ENCODE data around the gene DTYMK. TPM values are rescaled to one million over a fixed set of nuclear protein-coding genes. Genes with fewer than 3 reads are reported as not detected.

DTYMK gene
- polyA plus RNA-seq, 1 of the 3 experiments (the other 2 are of a cell fraction): 51.1 TPM

GRCh38 chr2:241640165-241640795, 46.3 kb downstream of the DTYMK start:
- Histone ChIP-seq H2AFZ (ENCODE audit: low read depth) (no peak overlapping the region), H3K27ac (ENCODE audit: low read depth in 2 of 2, low read length in 1 of 2) (no peak overlapping the region), H3K27me3 (ENCODE audit: insufficient read depth) (no peaks in the 10 kb centered on the region), H3K79me2 (ENCODE audit: insufficient read depth) (peaks cover 90% of the 10 kb centered on the region), H3F3A (replicated peaks; ENCODE audit: insufficient read depth) (peaks cover 8% of the 10 kb centered on the region), H3K4me1 (ENCODE audit: control insufficient read depth in 1 of 2, insufficient read depth in 2 of 2, low read depth in 1 of 2, low read length in 1 of 2) (peaks cover 3 to 19% of the 10 kb centered on the region in 2 experiments; a peak in 3 of 4 replicates), H4K20me1 (ENCODE audit: insufficient read depth) (peaks cover 64% of the 10 kb centered on the region), H3K9ac (no peak overlapping the region), H3K9me3 (no peaks in the 10 kb centered on the region), H3K4me2 (no peak overlapping the region), H3K9me2 (no peaks in the 10 kb centered on the region), H3K4me3 (ENCODE audit: low read depth in 2 of 2, low read length in 1 of 2) (no peak overlapping the region), H3K36me3 (replicated peaks in 1 of 2; ENCODE audit: control insufficient read depth in 1 of 2, insufficient read depth in 2 of 2, low read length in 1 of 2) (peaks cover 8% of the 10 kb centered on the region in 2 experiments)
- ChIA-PET CTCF (interaction anchor here (11.9 kb wide), 1 partner anchor 20 kb away, joined by 77 read pairs; no protein-coding TSS in a partner anchor), POLR2A (no interaction called here)
- TF ChIP-seq GABPA (IDR thresholded peaks at IDR 0.05; ENCODE audit: low read depth) (no peak), MEF2A (IDR thresholded peaks at IDR 0.05; ENCODE audit: borderline replicate concordance, low read depth) (no peak), CTCF (IDR thresholded peaks at IDR 0.05) (no peak), YY1 (IDR thresholded peaks at IDR 0.05; ENCODE audit: low read depth) (no peak), TEAD4 (IDR thresholded peaks at IDR 0.05; ENCODE audit: borderline replicate concordance, insufficient read depth) (no peak), NFIC (IDR thresholded peaks at IDR 0.05; ENCODE audit: borderline replicate concordance) (no peak), NRF1 (IDR thresholded peaks at IDR 0.05; ENCODE audit: low read depth, low read length) (no peak), ZBTB33 (IDR thresholded peaks at IDR 0.05; ENCODE audit: borderline replicate concordance, low read depth) (no peak), CHD2 (IDR thresholded peaks at IDR 0.05; ENCODE audit: low read length, partially characterized antibody) (no peak), TCF12 (IDR thresholded peaks at IDR 0.05) (no peak), SIN3A (IDR thresholded peaks at IDR 0.05; ENCODE audit: borderline replicate concordance, low read depth, low read length) (no peak), FOSL2 (IDR thresholded peaks at IDR 0.05; ENCODE audit: borderline replicate concordance, low read depth) (no peak), FOXM1 (IDR thresholded peaks at IDR 0.05; ENCODE audit: low read depth) (no peak), EZH2phosphoT487 (IDR thresholded peaks at IDR 0.05; ENCODE audit: borderline replicate concordance, low read depth) (no peak), JUND (IDR thresholded peaks at IDR 0.05) (no peak), RCOR1 (IDR thresholded peaks at IDR 0.05; ENCODE audit: low read length) (no peak), SMC3 (IDR thresholded peaks at IDR 0.05; ENCODE audit: low read depth, low read length) (no peak)
- TF ChIP-seq, protein P1, sequence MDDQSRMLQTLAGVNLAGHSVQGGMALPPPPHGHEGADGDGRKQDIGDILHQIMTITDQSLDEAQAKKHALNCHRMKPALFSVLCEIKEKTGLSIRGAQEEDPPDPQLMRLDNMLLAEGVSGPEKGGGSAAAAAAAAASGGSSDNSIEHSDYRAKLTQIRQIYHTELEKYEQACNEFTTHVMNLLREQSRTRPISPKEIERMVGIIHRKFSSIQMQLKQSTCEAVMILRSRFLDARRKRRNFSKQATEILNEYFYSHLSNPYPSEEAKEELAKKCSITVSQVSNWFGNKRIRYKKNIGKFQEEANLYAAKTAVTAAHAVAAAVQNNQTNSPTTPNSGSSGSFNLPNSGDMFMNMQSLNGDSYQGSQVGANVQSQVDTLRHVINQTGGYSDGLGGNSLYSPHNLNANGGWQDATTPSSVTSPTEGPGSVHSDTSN (IDR thresholded peaks at IDR 0.05): no peak
- no peak for DNase-seq
- WGBS (ENCODE audit: low lambda C conversion rate): 95% methylated on average over 8 of the region's 8 CpGs
